Measurements from ENCODE around the gene LCOR.
"Not testable (repeated sequence)": the region's sequence is repeated elsewhere in the genome, so short reads cannot be mapped to it uniquely, and the experiment has no call there.

The LCOR gene

DNA sequence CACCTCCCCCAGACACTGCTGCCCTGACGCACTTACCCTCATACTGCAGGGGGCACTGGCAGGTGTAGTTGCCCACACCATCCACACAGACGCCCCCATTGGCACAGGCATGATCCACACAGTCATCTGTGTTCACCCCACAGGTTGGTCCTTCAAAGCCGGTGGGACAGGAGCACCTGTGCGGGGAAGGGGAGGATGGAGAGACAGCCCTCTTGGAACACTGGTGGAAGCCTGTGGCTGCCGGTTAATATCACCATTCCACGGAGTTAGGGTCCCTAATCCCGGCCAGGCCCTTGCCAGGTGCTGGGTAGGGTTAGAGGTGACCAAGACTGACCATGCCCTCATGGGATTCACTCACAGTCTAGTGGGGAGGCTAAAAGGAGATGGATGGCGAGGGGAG, 181.9 kb downstream of the LCOR start:
- DNase-seq (ENCODE audit: low spot score) = no peak

DNA sequence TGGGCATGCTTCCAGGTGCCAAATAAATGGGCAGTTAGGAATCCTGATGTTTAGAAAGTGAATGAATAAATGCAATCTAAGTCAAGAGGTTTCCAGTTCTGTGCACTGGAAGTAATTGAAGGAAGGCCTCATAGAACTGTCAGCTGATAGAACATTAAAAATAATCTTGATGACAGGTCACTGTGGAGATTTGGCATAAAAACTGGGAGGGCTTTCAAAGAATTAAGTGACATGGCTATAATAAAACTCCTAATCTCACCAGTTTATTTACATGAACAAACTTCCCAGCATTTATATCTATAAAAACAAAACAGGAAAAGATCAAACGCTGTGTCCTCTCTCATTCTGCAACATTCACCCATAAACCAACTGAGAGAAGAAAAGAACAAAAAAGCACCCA, 183.1 kb downstream of the LCOR start:
- no peak for DNase-seq (ENCODE audit: low spot score)

DNA sequence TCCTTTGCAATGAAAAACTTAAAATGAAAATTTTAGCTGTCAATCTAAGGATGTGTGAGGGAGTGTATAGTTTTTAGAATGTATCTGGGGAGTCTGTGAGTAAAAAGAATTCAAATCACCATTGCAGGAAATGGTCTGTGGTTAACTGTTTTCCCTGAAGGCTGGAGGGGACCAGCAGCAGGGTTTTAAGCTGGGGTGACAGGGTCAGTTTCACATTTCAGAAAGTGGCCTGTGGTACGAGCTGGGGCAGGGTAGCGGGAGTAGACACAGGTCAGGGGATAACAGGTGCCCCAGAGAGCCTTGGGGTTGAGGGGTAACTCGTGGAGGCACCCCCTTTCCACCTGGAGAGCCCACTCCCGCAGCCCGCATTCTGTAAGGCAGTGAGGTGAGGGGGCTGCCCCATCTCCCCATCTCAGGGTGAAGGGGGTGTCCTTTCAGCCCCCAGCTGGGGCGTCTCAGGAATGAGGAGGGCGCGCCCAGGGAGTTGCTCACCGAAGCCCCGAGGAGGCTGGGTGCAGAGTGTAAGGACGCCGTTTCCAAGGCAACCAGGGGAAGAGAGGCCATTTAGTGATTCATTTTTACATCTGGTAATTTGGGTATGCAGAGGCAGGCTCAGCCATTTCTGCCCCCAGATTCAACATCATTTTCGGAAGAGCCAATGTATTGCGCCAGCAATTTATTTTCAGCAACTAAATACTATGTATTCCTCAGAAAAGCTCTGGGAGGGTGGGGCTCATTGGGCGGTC, 184.8 kb downstream of the LCOR start:
- DNase-seq (ENCODE audit: low spot score) = no peak

DNA sequence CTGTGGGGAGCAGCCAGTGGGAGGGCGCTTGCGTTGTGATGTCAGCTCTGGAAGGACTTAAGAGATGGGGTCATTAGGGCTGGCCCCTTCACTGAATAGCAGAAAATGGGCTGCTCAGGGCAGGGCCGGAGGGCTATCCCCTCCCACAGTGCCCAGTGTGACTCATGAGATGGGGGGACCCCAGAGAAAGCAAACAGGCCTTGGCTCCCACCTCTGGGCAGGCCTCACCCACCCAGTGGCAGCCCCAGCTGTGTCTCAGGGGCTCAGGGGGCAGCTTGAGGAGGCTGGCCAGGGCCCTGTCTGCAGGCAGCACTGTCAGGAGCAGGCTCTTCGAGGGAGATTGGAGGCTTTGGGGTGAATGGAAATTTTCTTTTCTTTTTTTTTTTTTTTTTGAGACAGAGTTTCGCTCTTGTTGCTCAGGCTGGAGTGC, 185.4 kb downstream of the LCOR start:
- no peak for DNase-seq (ENCODE audit: low spot score)

DNA sequence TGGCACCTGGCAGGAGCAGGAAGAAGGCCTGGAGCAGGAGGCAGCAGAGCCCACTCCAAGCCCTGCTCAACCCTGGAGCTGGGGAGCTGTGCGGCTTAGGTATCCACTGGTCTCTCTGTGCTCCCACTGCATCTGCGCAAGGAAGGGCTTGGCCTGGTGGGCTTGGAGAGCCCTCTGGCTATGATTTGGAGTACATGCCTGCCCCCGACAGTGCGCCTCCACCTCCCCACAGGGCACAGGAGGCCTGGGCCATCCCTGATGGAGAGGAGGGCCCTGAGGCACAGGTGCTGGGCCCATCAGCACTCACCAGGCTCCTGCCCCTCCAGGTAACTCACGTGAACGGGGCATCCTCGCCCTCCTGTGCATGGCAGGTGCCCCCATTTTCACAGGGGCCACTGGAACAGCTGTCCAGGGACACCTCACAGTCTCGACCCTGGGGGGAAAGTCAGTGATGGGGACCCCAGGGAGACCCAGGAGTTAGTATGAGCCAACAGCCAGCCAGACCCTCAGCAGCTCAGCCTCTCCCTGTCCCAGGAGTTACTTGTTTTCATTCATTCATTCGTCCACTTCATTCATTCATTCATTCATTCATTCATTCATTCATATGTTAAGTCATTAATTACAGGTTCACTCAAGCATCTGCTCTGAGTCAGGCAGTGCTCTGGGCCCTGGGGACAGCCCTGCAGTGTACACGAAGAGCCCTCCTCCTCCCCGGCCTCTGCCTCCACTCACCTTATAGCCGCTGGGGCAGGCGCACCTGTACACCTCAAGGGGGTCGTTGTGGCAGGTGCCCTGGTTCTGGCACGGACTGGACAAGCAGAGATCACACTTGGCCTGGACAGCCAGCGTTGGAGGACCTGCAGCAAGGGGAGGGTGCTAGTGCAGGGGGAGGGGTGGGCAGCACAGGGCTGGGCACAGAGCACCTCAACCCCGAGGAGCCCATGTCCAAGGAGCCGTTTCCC, 186.4 kb downstream of the LCOR start:
- DNase-seq (ENCODE audit: low spot score) = no peak

DNA sequence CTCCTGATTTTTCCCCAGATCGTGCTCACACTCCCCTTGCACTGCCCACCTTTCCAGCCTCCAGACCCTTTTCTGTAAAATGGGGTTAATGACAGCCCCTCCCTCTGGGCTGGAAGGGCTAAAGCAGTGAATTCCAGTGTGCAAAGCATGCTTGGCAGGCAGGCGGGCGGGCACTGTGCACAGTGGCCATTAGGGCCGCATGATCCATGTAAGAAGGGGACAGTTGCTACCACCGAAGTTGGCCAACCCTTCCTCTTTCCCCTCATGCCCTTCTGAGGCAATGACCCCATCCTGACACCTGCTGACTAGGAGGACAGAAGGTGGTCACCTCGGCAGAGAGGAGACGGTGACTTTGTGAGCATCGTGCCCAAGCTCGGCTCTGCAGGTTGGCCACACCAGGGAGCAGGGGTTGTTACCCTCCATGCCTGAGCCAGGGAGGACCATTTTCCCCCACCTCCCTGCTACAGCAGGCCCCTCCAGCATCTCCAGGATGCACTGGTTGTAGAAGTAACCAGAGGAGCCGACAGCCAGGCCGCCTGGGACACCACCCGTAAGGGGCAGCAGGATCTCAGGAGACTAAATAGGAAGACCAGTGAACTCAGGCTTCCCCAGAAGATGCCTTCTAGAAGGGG, 187.2 kb downstream of the LCOR start:
- DNase-seq (ENCODE audit: low spot score) = no peak

DNA sequence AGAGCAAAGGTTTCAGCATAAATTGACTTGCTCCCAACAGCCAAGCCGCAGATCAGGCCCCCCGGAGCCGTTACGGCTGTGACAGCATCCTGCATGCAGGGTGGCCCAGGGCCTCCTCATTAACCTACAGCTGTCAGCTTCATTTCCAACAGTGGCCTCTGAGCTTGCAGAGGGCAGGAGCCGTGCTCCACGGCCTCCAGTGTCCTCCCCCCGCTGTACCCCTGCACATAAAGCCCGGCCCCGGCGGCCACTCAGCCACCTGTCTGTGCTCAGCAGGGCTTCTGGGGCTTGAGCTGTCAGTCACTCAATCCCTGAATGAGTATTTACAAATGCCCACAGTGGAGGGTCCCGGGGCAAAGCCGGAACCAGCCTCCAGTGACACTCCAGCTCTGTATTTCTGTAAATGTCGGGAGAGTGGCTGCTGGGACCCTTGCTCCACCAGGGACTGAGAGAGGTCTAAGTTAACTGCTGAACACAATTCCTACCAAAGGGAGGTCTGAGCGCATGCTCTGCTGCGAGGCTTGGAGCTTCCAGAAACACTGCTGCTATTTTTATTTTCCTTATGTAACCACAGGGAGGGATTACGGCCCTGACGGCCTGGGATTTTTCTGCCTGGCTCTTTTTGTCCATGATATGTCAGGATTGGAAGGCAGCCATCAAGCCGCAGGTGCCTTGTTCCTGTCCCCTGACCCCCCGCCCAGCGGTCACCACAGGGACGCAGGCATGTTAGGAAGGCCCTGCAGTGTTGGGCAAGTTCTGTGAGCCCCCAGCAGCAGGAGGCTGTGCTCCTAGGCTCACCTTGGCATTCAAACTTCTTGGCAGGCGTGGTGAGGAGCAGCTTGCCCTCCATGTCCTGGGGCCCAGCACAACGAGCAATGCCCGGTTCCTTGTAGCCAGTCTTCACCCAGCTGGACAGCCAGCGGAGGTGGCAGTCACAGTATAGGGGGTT, 188.6 kb downstream of the LCOR start:
- DNase-seq (ENCODE audit: low spot score) = no peak

DNA sequence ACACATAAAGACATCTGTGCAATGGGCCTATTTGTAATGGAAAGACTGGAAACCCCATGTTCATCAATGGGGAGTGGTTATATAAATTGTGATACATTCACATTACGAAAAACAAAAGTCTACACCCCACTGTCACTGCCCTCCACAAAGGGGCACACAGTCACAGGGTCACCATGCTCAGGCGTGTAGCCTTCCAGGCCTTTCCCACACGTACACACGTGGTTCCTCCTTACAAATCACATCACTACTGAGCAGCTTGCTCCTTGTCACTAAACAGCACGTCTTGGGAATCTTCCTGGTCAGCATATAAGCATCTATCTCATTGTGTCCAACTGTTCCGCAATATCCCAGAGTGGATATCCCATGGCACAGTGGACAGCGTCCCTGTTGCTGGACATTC, 190.5 kb downstream of the LCOR start:
- DNase-seq (ENCODE audit: low spot score) = no peak

DNA sequence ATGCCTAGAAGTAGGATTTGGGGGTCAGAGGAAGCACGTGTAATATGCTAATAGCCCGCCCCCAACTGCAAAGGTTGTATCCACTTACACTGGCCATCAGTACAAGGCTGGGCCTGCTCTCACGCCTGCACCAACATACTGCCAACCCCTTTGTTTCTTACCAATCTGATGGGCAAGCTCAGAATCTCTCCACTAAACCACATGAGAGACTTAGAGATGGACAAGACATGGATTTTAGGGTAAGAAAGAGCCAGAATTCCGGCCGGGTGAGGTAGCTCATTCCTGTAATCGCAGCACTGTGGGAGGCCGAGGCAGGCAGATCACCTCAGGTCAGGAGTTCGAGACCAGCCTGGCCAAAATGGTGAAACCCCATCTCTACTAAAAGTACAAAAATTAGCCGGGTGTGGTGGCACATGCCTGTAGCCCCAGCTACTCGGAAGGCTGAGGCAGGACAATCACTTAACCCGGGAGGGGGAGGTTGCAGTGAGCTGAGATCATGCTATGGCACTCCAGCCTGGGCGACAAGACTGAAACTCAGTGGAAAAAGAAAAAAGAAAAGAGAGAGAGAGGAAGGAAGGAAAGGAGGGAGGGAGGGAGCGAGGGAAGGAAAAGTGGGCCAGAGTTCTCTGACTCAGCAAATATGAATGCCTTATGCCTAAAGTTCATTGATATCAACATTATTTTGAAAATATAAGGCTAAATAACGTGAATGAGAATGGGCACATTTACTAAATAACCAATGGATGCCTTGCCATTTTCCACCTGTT, 191.5 kb downstream of the LCOR start:
- DNase-seq (ENCODE audit: low spot score) = no peak

DNA sequence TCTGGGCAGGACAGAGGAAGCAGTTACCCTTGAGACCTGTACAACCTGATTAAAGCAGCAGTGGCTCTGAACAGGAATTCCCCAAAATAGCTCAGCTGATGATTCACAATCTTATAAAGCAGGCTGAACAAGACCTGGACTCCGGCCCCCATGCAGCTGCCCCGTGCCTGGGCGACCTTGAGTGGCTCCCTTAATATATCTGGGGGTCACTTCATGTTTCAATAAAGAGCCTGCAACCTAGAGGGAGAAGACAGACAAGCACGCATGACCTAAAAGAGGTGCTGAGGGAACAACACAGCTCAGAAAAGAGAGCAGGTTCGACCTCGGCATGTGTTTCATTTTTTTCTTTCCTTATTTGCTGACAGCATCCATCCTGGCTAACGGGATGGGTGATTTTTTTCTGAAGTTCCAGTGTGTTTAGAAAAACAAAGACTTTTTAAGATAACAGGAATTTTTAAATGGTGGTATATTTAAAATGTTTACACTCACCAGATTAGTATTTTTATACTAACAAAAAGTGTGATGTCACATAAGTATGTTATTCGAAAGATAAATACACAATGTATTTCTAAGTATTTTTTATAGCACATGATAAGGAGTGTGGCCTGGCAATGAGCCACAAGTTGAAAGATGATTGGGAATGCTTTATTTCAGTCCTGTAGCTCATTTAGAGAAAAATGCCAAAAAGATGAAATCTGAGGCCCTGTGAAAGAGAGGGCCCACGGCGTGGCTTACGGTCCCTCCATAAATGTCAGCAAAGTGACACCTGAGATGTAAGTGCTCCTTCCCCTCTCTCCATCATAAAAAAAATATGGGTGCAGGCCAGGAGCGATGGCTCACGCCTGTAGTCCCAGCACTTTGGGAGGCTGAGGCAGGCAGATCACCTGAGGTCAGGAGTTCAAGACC, 192.3 kb downstream of the LCOR start:
- DNase-seq (ENCODE audit: low spot score) = peak; percentile 59

DNA sequence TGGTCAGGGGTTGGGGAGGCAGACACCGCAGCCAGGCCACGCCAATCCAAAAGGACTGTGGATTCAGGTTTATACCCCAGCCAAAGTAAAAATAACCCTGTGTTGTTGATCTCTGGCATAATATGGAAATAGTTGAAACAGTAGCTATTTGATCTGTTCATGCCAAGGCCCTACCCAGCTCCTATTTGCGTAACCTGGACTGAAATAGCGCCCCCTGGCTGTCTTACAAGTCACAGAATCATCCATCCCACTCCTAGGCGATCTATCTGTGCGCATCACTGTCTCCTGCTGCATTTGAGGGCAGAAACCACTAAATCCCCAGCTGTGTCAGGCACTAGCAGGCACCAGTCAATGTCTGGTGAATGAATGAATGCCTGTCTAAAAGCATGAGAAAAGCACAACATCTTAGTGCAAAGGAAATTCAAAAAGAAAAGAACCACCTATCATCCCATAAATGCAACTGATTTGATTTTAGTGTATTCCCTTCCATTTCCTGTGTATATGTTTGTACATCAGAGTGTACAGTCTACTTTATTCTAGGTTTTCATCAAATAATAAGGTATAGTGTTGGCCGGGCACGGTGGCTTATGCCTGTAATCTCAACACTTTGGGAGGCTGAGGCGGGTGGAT, 193.6 kb downstream of the LCOR start:
- DNase-seq (ENCODE audit: low spot score) = peak; percentile 28

DNA sequence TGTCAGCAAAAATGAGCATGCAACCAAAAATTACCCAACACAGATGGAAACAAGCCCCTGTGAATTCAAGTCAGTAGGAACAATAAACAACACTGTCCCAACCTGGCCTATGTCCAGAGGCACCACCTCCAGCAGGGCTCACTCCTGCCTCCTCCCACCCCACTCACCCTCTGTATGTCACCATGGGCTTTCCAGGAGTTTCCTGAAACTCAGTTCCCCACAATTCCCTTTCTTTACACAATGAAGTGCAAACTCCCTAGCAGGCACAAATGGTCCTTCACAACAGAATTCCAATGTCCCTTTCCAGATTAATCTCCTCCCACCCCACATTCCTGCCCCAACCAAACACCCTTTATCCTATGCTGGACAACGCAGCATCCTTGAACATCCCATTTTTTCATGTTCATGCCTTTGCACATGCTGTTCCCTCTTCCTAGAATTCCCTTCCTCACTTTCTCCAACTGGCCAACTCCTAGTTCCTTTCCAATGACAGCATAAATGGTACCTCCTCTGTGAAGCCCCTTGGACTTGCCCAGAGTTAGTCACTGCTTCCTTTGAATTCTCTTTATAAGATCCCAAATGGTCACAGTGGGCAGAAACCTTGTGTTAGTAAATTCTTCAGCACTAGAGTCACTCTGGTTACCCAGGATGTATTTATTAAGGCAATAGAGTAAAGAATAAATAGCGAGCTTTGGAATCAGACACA, 196.2 kb downstream of the LCOR start:
- DNase-seq (ENCODE audit: low spot score) = no peak

DNA sequence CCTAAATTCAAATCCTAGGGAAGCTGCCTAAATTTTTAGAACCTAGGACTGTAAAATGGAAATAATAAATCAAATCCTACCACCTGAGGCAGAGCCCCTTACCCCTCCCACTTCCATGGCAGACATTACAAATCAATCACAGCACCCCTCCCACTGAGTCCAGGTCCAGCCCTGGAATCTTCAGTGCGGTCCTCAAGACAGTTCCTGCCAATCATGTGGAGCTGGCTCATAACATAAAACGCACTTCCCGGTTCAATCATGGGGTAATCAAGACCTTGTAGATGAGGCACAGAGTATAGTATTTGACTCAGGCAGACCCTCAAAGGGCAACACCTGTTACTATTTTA, 196.7 kb downstream of the LCOR start:
- DNase-seq (ENCODE audit: low spot score) = no peak

DNA sequence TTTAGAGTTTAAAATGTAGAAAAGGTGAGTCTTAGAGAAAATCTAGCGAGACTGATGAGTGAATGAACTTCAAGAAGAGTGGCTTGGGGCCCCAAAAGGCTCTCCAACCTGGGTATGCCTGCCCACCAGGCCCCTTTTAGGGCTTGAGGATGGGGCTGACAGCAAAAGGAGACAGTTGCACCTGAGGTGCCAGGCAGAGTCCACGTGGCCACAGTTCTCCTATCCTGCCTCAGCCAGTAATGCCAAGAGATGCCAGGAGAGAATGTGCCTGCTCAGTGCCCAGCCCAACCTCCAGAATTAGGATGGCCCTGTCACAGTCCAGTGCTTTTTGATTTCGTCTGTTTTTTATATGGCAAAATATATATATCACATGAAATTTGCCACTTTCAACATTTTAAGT, 197.2 kb downstream of the LCOR start:
- DNase-seq (ENCODE audit: low spot score) = no peak

DNA sequence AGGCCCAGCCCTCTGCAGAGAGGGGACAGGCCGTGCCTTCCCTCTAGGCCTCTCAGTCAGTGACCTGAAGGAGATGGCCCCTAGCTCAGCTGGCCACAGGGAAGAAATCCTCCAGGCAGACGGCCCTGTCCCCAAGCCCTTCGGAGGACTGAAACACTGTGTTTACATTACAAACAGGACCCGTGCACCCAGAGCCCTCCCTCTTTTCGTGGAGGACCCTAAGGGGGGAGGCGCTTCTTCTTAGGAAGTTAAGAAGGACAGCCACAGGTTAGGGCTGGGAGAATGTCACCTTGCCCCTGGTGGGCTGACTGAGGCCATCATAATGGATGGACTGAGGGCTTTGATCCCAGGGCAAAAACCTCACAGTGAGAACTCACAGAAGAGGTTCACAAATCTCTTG, 198.8 kb downstream of the LCOR start:
- DNase-seq (ENCODE audit: low spot score) = no peak

DNA sequence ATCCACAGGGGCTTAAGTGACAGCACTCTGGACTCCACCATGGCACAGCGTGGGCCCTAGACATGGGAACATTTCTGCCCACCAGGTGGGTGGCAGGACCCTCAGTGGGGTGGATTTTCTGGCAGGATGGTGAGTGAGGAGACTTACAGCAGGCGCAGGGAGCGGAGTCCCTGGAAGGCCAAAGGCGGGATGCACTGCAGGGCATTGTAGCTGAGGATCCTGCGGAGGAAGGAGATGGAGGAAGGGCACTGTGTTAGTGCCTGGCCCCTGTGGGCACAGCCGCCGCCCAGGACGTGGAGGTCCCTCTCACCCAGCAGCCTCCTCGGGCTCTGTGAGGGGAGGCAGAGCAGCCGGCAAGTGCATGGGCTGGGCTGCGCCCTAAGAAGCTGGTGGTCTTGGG, 199.4 kb downstream of the LCOR start:
- DNase-seq (ENCODE audit: low spot score) = no peak

DNA sequence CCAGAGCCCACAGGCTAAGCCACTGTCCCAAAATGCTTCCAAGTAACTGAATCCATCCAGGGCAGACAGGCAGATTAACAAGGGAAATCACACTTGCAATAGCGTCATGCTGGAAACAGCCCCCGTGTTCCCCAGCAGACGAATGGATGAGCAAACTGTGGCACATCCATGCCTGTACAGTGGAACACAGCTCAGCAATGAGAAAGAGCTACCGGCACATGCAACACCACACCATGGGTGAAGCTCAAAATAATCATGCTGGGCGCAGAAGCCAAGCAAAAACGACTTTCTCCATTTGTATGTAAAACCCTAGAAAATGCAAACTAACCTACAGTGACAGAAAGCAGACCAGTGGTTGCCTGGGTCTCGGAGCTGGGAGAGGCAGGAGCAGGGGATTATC, 200.5 kb downstream of the LCOR start:
- DNase-seq (ENCODE audit: low spot score) = no peak

DNA sequence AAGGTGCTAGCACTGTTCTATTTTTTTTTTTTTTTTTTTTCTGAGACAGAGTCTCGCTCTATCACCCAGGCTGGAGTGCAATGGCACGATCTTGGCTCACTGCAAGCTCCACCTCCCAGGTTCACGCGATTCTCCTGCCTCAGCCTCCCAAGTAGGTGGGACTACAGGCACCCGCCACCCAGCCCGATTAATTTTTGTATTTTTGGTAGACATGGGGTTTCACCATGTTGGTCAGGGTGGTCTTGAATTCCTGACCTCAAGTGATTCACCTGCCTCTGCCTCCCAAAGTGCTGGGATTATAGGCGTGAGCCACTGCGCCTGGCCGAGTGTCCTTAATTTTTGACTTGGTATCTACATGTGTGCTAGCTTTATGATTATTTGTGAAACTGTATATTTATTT, 201.7 kb downstream of the LCOR start:
- DNase-seq (ENCODE audit: low spot score) = not testable (repeated sequence)

DNA sequence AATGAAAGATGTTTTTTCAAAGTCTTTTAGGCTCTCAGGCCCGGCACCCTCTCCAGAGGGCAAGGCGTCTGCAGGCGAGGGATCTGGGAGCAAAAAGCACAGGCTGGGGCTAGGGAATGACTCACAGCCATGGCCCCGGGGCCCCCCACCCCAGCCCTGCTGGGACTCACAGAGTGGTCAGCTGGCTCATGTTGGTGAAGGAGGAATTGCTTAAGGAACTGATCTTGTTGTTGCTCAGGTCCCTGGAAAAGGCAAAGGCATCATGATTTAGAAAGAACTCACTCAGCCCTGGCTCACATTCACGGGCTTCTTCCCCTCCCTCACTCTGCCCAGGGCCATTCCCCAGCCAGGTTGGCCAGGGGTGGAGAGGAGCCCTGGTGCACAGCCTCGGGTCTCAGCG, 202.2 kb downstream of the LCOR start:
- DNase-seq (ENCODE audit: low spot score) = no peak

Data from LoVo (cell line).